GF-D8 (cell line): ENCODE measurements around the gene FRMD4A.
"Not testable (repeated sequence)": the region's sequence is repeated elsewhere in the genome, so short reads cannot be mapped to it uniquely, and the experiment has no call there.

Experiments used
- DNase-seq: peaks from one replicate; lab custom pipeline; 2025; lab: John Stamatoyannopoulos, UW

FRMD4A gene

DNA sequence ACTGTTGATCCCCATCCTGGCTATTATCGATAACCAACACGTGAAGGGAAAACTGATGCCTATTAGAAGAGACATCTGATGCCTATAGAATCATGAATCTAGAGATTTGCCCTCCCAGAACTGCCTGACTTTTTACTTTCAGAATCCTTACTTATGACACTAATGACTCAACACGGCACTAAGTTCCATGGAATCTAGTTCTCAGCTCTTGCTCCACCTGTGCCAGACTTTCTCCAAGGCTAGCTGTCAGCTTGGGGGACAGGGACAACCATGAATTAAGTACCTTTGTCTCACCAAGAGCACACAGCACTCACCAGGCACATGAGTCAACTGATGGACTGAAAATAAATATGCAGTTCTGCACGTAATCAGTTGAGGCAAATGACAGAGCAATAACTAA is 184.2 kb downstream of the FRMD4A start:
- DNase-seq: no peak

DNA sequence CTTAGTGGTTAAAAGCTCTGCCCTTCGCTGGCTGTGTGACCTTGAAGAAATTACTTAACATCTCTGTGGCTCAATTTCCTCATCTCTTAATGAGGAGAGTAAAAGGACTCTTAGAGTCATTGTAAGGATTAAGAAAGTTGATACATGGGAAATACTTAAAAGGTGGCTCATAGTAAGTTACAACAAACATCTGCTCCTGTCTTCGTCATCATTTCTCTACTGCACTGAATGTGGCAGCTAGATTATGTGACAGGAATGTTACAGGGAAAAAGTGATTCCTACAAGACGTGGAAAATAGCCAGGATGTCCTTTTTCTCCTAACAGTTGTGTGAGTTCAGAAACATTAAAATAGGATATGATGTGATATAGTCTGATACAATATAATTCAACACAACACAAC is 184.7 kb downstream of the FRMD4A start:
- no peak for DNase-seq

DNA sequence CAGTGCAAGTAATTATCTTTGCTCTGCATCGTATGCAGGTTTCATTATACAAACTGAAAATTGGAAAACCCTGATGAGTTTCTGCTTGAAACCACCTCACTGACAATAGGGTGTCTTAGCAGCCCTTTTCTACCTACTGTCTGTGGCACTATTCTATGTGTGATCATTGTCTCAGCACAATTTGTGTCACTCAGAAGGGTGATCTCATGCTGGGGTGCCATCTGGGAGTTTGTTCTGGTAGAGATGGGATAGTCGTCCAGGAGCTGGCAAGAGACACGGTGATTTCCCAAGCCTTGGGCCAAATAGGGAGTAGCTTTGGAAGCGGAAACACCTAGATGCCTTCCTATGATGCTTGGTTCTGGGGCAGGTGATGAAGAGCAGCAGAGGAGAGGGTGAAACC is 186.3 kb downstream of the FRMD4A start:
- DNase-seq: no peak

DNA sequence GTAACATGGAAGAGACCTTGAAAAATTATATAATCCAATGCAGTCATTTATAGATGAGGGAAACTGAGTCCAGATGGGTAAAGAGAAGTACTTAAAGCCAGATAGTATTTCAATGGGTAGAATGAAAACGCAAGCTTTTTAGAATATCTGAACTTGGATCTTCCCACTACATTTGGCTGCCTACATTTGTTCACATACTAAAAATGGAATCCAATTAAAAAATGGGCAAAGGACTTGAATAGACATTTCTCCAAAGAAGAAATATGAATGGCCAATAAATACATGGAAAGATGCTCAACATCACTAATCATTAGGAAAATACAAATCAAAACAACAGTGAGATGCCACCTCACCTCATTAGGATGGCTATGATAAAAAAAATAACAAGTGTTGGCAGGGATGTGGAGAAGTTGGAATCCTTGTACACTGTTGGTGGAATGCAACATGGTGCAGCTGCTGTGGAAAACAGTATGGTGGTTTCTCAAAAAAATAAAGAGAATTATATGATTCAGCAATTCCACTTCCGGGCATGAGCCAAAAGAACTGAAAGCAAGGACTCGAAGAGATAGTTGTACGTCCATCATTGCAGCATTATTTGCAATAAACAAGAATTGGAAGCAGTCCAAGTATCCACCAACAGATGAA is 188.0 kb downstream of the FRMD4A start:
- DNase-seq: no peak

DNA sequence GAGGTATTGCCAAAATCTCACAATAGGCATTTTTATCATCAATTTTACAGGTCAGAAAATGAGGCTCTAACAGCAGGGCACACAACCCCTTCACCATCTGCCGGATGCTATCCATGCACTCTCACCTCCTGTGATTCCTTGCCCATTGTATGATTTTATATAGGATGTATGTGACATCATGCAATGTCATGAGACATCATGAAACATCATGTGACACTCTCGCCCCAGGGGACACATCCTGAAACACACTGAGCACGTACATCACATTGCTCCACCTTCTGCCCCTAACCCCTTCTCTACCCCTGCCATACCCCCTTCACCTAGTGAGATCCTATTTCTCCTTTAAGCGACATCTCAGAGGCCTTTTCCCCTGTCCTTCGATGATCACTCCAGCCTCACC is 189.4 kb downstream of the FRMD4A start:
- DNase-seq: no peak

- no peak for DNase-seq
Measured at GRCh38 chr10:14137391-14137790, 193.3 kb downstream of the FRMD4A start.

DNA sequence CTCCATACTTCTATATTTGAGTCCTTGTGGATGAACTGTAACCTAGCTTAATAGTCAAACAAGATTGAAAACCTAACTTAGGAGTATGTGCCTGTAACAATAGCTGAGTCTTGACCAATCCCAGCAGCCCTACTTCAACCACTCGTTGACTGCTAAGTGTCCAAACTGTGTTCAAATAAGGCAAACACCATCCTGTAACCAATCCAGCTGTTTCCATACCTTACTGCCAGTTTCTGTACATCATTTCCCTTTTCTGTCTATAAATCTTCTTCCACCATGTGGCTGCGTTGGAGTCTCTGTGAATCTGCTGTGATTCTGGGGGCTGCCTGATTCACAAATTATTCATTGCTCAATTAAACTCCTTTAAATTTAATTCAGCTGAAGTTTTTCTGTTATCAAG is 195.5 kb downstream of the FRMD4A start:
- DNase-seq: not testable (repeated sequence)

GRCh38 chr10:14134275-14134674 is 196.4 kb downstream of the FRMD4A start:
- no peak for DNase-seq

DNA sequence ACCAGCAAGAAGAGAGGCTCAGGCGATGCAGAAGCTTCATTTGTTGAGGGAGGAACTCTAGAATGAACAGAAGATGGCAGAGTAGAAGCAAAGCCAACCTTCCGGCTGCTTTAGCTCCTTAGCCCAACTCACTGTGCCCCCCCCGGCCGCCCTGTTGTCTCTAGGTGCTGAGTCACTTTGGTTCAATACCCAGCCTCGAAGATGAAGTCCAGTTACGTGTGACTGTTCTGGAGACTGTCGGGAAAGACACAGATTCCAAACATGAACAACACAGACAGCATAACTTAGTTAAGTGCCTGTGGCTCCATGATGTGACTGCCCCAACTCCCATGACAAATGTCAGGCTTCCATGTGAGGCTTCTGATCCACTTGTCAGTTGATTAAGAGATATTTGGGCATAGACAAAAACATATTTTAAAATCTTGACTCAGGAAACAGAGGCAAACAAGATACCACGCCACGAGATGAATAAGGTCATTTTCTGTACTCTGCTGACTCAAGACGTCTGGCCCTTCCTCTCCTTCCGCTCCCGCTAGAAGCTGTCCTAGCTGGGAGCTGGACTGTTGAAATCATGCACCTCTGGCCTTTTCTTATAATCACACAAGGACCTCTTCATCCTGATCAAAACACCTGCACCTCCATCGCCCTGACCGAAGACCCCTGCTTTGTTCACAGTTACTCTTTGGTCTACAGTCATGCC is 199.3 kb downstream of the FRMD4A start:
- DNase-seq: no peak

- no peak for DNase-seq
Measured at GRCh38 chr10:14129770-14130169, 201.0 kb downstream of the FRMD4A start.

GRCh38 chr10:14128519-14128918 is 202.2 kb downstream of the FRMD4A start:
- DNase-seq: no peak

GRCh38 chr10:14126697-14127440 is 203.9 kb downstream of the FRMD4A start:
- DNase-seq: no peak

DNA sequence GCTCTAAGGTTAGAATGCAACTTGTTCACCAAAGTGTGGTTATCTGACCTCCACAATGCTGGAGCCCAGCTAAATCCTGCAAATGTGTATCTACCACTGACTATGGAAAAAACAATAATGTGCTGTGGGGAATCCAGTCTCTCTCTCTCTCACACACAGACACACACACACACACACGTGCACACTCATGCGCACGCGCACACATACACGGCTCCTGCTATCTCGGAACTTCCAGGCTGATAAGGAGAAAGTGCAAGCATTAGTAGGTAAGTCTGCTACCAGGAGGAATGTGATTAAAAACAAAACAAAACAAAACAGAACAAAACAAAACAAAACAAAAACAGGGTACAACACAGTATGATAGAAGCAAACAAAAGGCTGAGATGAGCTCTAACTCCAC is 205.2 kb downstream of the FRMD4A start:
- no peak for DNase-seq

DNA sequence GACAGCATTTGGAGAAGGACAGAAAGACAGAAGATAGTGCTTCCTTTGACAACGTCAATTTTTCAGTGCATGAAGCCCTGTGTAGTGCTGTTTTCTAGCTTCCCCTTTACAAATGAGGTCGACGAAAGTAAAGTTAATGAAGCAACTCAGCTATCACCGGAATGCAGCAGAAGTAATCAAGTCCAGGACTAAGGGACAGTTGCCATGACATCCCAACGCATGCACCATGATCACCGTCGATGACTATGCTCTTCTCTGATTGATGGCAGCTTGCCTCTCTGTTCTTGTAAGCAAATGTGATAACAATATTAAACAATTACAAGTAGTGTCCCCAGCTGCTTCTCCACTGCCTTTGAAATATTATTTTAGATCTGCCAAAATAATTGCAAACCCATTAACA is 205.8 kb downstream of the FRMD4A start:
- no peak for DNase-seq

DNA sequence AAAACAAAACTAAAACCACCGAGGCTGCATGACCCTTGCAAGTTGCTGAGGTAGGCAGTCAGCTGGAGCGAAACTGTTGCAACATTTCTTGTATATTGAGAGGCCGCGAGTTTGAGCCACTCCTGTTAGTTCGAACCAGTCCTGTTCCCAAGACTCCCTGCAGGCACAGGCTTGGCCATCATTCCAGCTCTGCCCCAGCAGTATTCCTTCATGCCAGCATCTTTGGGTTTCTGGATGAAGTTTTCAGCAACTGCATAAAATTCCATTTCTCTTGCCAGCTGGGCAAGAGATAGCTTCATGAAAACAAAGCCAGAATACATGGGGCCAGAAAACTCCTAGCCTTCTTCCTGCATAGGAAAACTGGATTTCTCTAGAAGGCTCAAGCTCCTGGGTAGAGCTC is 207.6 kb downstream of the FRMD4A start:
- DNase-seq: no peak

DNA sequence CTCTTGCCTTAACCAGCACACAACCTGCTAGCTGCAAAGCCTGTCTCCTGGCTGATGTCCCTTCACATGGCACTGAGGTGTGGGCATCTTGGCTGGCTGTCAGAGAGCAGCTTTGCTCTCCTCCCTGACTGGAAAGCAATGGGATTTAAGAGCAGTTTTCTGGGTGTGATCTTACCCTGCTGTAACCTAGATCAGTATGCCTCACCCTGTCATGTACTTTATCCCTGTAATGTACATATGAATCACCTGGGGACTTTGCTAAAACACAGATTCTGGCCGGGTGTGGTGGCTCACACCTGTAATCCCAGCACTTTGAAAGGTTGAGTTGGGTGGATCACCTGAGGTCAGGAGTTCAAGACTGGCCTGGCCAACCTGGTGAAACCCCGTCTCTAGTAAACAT is 209.9 kb downstream of the FRMD4A start:
- no peak for DNase-seq

- no peak for DNase-seq
Measured at GRCh38 chr10:14118953-14119352, 211.8 kb downstream of the FRMD4A start.

- DNase-seq: no peak
Measured at GRCh38 chr10:14116837-14117236, 213.9 kb downstream of the FRMD4A start.

GRCh38 chr10:14116021-14116420 is 214.7 kb downstream of the FRMD4A start:
- DNase-seq: no peak

- DNase-seq: no peak
Measured at GRCh38 chr10:14114791-14115190, 215.9 kb downstream of the FRMD4A start.

GRCh38 chr10:14112056-14112455 is 218.7 kb downstream of the FRMD4A start:
- no peak for DNase-seq

DNA sequence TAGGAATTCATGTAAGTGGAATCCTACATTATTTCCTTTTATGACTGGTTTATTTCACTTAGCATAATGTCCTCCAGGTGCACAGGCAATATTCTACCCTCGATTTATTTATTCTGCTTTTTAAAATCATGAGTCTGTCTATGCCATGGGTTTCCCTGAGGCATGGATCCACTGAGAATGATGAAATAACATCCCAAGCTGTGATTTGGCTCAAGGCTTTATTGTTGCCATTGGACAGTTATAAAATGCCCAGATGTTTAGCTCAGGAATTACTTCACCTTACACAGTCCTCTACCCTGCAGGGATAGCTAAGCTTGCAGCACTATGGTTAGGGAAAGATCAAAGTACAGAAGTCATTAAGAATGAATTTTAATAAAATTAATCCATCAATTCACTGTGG is 219.5 kb downstream of the FRMD4A start:
- DNase-seq: no peak

DNA sequence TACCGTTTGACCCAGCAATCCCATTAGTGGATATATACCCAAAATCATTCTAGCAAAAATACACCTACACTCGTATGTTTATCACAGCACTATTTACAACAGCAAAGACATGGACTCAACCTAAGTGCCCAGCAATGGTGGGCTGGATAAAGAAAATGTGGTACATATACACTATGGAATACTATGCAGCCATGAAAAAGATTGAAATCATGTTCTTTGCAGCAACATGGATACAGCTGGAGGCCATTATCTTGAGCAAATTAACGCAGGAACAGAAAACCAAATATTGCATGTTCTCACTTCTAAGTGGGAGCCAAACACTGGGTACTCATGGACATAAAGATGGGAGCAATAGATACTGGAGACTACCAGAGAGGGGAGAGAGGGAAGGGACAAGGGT is 223.9 kb downstream of the FRMD4A start:
- no peak for DNase-seq
